Measurements from ENCODE around the gene CACHD1.
"Not testable (repeated sequence)": the region's sequence is repeated elsewhere in the genome, so short reads cannot be mapped to it uniquely, and the experiment has no call there.

Gene CACHD1

DNA sequence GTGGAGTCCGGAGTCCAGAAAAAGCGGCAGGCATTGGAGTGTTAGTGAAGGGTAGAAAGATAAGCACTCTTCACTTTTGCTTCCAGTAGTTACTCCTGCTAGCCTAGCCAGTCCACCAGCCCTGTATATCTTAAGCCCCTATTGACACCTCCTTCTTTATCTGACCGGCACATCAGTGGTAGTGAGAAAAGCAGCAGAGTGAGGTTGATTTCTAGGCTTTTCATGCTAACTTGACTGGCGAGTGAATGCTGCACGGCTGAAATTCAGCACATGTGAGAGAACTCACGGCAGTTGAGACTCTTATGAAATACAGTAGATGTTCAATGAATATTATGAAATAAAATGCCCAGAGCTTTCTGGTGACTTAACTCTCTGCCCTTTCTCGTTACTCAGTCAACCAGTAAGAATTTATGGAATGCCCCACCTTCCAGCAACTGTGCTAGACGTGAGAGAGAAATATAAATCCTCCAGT lies 128.2 kb downstream of the CACHD1 start:
- DNase-seq = no peak

DNA sequence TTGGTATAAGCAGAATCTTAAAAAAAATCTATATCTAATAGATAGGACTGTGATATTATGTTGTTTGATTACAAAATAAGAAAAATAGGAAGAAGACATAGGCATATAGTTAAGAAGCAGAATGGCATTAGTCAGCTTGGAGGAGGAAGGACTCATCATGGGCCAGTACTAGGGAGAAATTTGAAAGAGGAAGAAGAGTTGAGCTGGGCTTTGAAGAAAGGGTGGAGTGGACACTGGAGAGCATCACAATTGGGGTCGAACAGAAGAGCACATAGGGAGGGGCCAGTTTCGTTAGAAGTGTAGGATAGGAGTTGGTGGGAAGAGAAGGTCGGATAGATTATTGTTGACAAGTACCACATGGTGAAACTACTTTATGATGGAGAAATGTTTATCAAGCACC lies 129.3 kb downstream of the CACHD1 start:
- no peak for DNase-seq

DNA sequence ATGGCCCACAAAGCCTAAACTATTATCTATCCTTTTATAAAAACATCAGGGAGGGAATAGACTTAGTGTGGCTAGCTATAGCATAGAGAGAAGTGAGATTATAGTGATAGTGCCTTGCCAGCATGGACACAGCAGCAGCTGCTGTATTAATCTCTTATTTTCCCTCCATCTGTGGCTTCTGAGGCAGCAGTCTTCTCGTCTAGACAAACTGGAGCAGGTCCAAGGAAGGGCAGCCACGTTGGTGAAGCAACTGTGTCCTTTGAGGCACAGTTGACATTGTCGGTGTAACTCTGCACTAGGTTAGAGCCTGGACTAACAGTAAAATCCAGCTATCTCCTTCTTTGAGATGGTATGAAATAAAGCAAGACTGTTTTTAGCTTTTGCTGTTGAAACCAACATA lies 131.3 kb downstream of the CACHD1 start:
- no peak for DNase-seq

DNA sequence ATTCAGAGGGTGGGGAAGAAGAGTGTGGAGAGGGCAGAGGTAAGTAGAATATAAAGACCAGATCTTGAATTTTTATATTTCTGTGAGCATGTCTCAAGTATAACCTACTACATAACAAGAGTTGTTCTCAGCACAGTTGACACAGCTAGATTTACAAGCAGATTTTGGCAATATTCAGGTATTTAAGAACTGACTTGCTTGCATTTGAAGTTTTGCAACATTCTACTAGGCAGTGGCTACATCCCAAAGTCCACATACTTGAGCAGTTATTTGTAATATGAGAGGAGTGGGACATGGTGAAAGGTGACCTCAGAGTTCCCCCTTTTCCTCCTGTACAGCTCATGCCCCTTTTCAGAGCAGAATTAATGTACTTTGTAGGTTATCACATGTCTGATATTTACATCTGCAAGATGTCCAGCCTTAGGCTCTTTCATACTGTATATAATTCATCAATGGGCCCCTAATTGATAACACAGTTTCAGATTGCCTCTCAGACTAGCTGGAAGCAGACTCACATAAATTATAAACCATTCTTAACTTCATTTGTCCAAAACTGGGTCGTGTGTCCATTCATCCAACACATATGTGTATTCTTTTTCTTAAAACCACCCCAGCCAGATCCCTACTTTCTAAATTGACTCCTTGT lies 138.2 kb downstream of the CACHD1 start:
- no peak for DNase-seq

DNA sequence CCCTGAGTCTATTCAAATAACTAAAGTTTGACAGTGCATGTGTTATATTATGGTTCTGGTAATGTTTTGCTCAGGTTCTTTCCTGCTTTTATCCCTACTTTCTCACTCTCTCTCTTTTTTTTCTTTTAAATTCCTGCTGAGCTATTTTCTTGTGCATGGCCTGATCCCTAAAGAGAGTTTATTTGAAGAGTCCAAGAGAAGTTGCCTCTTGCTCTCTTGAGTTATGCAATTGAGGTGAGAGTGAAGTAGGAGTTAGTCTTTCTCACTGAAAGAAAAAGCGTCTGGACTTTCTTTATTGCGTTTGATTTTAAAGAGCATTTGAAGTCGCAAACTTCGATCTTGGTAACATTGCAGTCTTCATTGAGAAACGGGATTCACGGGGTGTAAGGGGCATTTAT lies 138.7 kb downstream of the CACHD1 start:
- DNase-seq = no peak

DNA sequence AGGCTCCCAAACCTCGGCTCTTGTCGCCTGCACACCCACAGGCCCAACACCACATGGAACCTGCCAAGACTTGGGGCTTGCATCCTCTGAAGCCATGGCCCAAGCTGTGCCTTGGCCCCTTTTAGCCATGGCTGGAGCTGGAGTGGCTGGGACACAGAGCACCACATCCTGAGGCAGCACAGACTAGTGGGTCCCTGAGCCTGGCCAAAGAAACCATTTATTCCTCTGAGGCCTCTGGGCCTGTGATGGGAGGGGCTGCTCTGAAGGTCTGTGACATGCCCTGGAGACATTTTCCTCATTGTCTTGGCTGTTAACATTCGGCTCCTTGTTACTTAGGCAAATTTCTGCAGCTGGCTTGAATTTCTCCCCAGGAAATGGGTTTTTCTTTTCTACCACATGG lies 141.0 kb downstream of the CACHD1 start:
- not testable (repeated sequence) for DNase-seq

DNA sequence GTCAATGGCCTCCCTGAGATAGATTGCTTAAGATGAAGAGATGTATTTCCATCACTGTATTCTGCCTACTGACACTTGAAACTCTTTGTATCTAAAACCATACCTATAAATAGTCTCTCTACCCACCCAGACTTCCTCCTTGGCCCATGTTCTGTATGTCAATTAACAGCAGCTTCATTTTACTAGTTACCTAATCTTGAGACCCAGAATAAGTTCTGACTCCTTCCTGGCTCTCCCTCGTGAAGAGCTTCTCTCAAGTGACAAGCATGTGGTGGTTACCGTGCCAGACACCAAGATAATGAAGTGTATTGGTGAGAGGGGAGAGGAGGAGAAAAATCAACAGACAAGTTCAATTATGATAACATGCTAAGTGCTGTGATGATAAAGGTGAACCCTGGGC lies 146.1 kb downstream of the CACHD1 start:
- DNase-seq = no peak

DNA sequence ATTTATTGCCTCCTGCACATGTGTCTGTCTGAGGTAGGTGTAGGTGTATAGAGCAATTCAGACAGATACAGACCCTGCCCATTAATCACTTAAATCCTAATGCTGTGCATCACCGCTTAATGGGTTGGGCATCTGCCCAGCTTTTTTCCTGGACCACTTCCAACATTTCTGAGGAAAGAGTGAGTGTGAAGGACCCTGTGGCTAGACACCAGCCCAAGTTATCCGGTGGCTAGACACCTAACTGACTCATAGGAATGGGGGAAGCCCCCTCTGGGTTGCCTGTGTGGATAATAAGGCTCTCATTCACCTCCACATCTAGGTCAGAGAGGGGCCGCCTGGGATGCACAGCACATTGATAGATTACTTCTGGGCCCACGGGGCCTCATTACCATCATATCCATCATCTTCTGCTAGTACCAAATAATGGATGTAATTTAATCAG lies 153.8 kb downstream of the CACHD1 start:
- no peak for DNase-seq

DNA sequence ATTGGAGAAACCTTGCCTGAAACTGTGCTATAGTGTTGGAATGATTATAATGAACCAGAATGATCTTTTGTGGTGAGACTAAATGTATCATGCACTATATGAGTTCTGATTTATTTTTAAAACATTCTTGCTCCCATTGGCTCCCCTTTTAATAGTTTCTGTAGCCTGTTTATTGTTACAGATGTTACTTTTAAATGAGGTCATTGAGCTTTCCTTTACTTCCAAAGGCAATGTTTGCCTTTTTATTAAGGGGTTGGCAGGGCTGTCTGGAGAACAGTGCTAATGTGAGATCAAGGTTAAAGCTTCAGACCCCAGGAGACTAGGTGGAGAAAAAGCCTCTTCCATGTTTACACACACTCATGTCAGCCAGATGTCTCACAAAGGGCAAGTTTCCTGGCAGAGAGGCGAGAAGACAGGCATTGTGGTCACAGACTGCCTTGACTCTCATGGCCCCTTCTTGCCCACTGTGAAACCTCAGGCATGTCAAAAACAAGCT lies 154.3 kb downstream of the CACHD1 start:
- DNase-seq = peak; percentile 45

DNA sequence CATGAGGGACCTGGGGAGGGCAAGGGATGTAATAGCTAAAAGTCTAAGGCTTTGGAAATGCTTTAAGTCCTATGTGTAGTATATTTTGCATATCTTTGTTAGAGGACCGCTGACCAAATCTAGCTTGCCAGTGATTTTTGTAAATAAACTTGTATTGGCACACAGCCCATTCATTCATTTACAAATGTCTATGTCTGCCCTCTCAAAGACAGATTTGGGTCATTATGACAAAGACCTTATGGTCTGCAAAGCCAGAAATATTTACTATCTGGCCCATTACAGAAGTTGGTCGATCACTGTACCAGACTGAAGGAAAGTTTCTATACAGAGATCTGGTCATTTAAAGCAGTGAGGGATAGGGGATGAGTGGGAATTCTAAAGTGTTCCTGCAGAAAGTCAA lies 154.9 kb downstream of the CACHD1 start:
- no peak for DNase-seq

DNA sequence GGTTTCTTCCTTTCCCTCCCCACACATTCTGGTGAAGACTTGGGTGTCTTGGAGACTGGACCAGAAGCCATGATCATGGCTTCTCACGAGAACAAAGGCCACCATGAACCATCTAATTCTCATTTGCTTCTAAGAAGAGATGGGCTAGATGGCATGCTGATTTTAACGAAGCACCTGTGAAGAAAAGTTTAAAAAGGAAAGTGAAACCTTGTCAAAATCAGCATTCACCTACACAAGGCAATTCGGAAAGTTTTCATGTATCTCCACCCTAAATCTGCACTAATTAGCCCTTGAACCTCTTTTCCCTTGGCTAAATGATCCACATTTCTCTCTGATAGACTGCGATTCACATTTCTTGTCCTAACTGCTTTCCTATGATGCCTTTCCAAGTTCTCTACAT lies 160.7 kb downstream of the CACHD1 start:
- DNase-seq = no peak

DNA sequence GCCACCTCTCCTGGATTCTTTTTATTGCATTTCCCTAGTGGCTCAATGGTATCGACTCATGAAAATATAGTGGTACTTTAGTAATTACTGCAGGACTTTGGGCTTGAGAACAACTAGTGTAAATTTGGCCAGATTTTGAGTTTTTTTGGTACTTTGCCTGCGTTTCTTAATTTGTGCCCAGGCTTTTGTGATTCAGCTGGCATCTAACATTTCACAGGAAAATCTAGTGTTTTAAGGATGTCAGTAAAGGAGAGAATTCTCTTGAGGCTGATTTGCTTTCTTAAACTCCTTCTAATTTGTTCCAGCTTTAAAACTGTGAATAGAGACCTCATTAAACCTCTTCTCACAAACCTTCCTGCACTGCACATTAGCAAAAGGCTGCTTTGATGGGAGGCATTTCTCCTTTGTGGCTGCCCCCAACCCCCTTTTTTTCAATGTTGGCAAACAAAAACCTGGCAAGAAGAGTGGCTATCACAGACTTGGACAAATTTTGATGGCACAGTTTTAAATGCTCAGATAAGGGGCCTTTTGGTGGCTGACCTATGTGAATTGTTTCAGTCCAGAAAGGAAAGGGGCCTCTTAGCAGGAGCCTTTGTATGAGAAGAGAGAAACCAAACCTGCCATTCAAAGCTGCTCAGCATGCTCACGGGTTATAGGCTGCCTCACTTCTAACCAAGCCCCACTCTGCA lies 161.6 kb downstream of the CACHD1 start:
- no peak for DNase-seq

DNA sequence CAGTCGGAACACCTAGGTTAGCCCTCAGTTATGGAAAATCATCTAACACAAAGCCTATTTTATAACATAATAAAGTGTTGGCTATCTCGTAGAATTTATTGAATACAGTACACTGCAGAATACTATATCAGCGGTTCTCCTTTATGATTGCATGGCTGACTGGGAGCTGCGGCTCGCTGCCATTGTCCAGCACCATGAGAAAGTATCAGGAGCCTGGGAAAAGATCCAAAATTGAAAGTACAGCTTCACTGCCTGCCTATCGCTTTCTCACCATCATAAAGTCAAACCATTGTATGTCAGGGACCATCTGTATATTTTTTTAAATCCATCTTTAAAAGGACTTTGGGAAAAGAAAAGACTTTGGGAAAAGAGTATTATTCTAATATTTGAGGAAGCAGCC lies 163.0 kb downstream of the CACHD1 start:
- no peak for DNase-seq

DNA sequence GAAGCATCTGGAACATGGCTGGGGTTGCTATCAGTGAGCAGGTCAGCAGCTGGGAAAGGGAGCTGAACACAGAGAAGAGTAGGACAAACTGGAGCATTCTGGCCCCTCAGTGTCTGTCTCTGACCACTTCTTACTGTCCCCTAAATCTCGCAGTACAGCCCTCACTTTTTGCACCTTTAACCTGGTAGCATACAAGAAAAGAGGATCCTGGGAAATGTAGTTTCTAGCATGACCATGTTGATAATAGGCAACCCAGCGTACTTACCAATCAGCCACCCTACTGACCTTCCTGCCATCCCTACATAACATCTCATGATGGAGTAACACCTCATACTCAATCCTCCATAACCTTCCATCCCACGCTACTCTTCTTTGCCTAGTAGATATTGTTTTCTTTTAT lies 175.8 kb downstream of the CACHD1 start:
- no peak for DNase-seq

DNA sequence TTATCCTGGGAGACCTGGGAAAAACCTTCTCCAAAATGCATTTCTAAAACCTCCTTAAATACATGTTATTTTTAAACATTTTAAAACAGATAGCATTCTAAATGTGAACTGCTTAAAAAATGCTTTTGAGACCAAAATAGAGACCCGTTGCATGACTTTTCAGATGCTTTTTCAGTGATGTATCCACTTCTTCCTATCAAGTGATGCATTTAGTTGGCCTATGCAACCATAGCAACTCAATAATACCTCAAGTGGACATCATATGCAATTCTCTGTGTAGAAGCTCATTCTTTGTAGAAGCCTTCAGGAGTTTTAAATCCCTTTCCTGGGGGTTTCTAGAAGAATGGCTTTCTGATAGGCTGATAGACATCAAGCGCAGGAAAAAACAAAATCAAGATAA lies 180.5 kb downstream of the CACHD1 start:
- no peak for DNase-seq

DNA sequence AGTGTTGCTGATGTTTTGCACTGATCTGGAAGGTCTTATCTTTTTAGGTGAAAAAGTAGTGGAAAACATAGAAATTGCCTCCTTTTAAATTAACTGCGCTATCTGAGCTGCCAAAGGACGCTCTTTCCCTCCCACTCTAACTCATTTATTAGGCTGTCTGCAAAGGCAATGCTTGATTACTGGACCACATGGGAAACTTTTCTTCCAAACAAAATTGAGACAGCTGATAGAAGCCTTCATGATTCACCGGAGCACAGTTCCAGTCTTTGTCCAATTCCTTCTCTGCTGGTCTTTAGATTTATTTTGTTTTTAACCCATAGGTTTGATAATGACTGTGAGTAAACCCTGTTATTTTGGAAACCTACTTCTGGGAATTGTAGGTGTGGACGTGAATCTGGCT lies 181.9 kb downstream of the CACHD1 start:
- DNase-seq = no peak

DNA sequence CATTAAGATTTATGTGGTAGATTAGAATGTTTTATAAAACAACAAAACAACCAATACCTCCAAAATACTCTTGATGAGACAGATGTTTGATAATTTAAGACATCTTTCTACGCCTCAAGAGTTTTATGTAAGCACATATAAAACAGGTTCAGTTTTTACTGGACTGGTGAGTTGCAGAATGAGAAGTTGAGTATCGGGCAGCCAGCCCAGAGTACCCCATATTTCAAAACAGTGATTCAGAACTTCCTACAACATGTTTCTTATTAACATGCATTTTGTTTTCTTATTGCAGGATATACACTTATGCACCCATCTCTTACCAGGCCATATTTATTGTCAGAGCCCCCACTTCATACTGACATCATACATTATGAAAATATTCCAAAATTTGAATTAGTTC lies 183.5 kb downstream of the CACHD1 start:
- DNase-seq = no peak

DNA sequence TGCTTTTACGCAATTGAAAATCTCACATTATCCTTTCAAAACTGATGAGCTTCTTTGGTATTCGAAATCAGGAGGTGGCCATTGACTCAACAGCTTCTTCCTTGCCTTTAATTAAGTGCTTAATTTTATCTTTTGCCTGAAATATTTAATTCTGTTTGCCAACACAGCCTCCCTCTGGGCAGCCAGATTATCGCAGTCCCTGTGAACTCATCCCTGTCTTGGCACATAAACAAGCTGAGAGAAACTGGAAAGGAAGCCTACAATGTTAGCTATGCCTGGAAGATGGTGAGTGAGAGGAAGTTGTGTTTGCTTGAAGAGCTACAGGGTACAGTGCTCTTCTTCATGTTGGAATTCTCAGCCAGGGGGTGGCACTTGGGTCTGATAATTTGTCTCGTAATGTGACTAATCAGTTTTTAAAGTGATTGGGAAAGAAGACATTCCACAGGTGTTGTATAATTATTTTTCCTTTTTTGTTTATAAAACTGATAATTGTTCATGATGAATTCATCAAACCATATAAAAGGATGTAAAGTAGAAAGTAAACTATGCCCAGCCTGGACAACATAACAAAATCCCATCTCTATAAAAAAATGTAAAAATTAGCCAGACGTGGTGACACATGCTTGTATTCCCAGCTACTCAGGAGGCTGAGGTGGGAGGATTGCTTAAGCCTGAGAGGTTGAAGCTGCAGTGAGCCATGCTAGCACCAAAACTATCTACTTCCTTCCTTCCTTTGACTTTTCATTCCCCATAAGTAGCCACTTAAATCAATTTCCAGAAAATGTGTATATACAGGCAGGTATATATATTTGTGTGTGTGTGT lies 184.8 kb downstream of the CACHD1 start:
- DNase-seq = no peak

DNA sequence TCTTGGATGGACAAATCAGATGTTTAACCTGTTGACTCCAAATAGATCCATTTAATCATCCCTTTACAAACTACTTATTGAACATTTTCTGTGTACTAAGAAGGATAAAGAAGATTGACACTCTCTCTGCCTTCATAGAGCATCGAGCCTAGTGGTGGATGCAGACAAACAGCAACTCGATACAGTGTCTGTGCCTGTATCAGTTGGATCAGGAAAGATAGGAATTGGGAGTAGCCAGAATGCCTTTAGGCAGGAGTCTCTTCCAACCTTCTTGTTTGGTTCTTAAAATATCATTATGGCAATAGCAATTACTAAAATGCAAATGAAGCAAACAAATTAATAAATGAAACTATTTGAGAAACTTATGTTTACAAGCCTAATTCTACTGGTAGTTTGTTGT lies 185.9 kb downstream of the CACHD1 start:
- DNase-seq = no peak

DNA sequence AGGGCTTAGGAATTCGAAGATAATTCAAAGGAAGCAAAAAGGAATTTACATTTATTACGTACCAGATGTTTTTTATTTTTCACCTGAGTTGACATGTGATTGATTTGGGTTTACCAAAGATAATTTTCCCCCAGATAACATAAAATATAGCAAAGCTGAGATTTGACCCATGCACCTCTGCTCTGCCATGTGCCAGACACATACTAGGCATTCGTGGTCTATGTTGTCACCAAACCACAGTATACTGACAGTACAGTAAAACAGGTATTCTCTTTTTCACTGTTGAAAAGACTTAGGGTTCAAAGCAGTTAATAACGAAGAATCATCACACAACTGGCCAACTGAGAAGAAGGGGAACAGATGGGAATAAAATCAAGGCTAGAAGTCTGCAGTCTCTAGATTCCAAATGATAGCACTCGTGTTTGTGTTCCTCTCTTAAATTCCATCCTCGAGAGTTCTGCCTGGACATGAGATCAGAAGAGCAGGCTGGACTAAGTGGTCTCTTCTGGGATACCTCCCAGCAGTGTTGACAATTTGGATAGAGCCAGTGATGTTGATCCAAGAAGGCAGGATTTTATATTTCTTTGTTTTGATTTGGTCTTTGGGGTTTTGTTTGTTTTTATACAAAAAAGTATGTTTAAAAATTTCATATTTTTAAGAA lies 189.7 kb downstream of the CACHD1 start:
- no peak for DNase-seq

DNA sequence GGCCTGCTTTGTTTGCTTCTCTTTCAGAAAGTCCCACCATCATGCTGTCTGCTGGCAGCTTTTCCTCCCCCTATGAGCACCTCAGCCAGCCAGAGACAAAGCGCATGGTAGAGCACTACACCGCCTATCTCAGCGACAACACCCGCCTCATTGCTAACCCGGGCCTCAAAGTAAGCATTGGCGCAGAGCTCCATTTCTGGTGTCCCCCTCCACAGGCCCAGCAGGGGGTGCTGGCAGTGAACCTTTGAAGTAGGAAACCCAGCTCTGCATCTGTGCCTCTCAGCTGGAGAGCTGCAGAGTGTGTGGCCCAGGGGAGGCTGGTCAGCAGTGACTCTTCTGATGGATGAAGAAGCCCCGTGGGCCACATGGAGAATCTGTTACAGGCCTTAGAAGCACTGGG lies 193.7 kb downstream of the CACHD1 start:
- no peak for DNase-seq

DNA sequence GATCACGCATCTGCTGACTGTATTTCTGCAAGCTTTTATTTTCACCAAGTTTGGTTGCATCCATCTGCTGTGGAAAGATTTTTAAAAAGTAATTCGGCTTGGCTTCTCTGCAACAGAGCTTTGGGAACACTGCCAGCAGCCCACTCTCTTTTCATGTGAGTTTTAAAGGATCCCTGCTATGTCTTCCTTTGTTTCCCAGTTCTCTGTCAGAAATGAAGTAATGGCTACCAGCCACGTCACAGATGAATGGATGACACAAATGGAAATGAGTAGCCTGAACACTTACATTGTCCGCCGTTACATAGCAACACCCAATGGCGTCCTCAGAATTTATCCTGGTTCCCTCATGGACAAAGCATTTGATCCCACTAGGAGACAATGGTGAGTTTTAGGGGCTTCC lies 194.4 kb downstream of the CACHD1 start:
- peak; percentile 31 for DNase-seq

DNA sequence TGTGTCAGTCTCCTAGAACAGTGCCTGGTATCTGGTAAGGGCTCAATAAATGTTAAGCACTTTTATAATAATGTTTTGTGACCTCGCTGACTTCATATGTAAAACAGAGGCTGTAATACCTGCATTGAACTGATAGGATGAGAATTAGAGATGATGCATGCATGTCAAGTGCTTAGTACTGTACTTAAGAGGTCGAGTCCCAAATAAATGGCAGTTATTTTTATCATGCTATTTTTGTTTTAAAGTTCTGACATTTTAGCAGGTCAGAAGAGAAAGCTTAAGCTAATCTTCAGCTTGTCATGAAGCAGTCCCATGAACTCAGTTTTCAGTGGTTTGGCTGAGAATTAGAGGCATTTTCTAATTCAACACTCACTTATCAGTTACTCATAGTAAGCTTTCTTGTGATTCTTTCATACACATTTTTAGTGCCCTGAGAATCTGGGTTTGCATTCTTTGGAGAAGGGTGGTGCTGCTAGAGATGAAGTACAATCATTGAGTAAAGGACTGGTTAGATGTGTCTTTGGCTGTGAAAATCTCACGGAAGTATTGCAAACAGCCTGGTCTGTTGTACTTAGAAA lies 199.3 kb downstream of the CACHD1 start:
- DNase-seq = no peak

Data from femur (tissue), 1 donor.